ENCODE measurements around the gene CAMSAP2. TPM values are rescaled to one million over a fixed set of nuclear protein-coding genes. Genes with fewer than 3 reads are reported as not detected.

Gene CAMSAP2
- total and polyA plus RNA-seq, 8 donors: 32.2 to 55.0 (median 48.8) TPM

GRCh38 chr1:200877010-200877409, 138.3 kb downstream of the CAMSAP2 start:
- no peak overlapping the region for H3K4me3 ChIP-seq
- no peaks in the 10 kb centered on the region for H3K36me3 ChIP-seq
- H3K9me3 ChIP-seq: no peaks in the 10 kb centered on the region
- no peak overlapping the region for H3K27ac ChIP-seq
- ATAC-seq (no peak), DNase-seq (no peak)
- peaks cover 32 to 50% of the 10 kb centered on the region in 2 donors for H3K27me3 ChIP-seq
- H3K4me1 ChIP-seq: peaks cover 12 to 18% of the 10 kb centered on the region in 2 donors
- intact Hi-C loops (cut with DNase I): no loop called here
- TF ChIP-seq CTCF (IDR thresholded peaks at IDR 0.05): no peak

- no peaks in the 10 kb centered on the region for H3K36me3 ChIP-seq
- H3K4me3 ChIP-seq: no peak overlapping the region
- DNase-seq (no peak), ATAC-seq (peak; percentile 34)
- H3K4me1 ChIP-seq: peaks cover 9 to 12% of the 10 kb centered on the region in 2 donors
- H3K27ac ChIP-seq: no peak overlapping the region
- H3K27me3 ChIP-seq: peaks cover 22 to 40% of the 10 kb centered on the region in 2 donors
- H3K9me3 ChIP-seq: no peaks in the 10 kb centered on the region
- TF ChIP-seq CTCF (IDR thresholded peaks at IDR 0.05): no peak
- intact Hi-C loops (cut with DNase I): no loop called here
These were observed 139.3 kb downstream of the CAMSAP2 start for GRCh38 chr1:200877839-200878551.

GRCh38 chr1:200880212-200880611, 141.5 kb downstream of the CAMSAP2 start:
- no peaks in the 10 kb centered on the region for H3K4me1 ChIP-seq
- intact Hi-C loops (cut with DNase I): no loop called here
- H3K27me3 ChIP-seq: peaks cover 0 to 18% of the 10 kb centered on the region in 2 donors
- H3K27ac ChIP-seq: no peak overlapping the region
- TF ChIP-seq CTCF (IDR thresholded peaks at IDR 0.05): no peak
- no peaks in the 10 kb centered on the region for H3K9me3 ChIP-seq
- H3K4me3 ChIP-seq: no peak overlapping the region
- H3K36me3 ChIP-seq: no peaks in the 10 kb centered on the region
- no peak for ATAC-seq
- no peak for DNase-seq

GRCh38 chr1:200883118-200883517, 144.4 kb downstream of the CAMSAP2 start:
- intact Hi-C loops (cut with DNase I): no loop called here
- Histone ChIP-seq H3K4me1 (peaks cover 0 to 5% of the 10 kb centered on the region in 2 donors), H3K27me3 (no peaks in the 10 kb centered on the region), H3K27ac (no peak overlapping the region), H3K9me3 (no peaks in the 10 kb centered on the region), H3K36me3 (no peaks in the 10 kb centered on the region), H3K4me3 (no peak overlapping the region)
- TF ChIP-seq CTCF (IDR thresholded peaks at IDR 0.05): no peak
- DNase-seq: no peak
- ATAC-seq: no peak

GRCh38 chr1:200885623-200886402, 147.1 kb downstream of the CAMSAP2 start:
- H3K27me3 ChIP-seq: peaks cover 0 to 17% of the 10 kb centered on the region in 2 donors
- TF ChIP-seq CTCF (IDR thresholded peaks at IDR 0.05): no peak
- no peak overlapping the region for H3K27ac ChIP-seq
- intact Hi-C loops (cut with DNase I): no loop called here
- no peaks in the 10 kb centered on the region for H3K36me3 ChIP-seq
- no peak overlapping the region for H3K4me3 ChIP-seq
- ATAC-seq: no peak
- peaks cover 5 to 21% of the 10 kb centered on the region in 2 donors for H3K4me1 ChIP-seq
- DNase-seq: no peak
- H3K9me3 ChIP-seq: no peaks in the 10 kb centered on the region
